Right lobe of liver (tissue), 6 donors: ENCODE results near the gene RELL2. TPM values are rescaled to one million over a fixed set of nuclear protein-coding genes. Genes with fewer than 3 reads are reported as not detected.
A peak's percentile ranks its signal among the peaks of the same experiment; 100 is the strongest.

Source experiments
- ATAC-seq, 4 donors: fragments of 200-7000 bp; cut with Tn5 transposase; one replicate each; pipeline ENCODE4 v1.9.1; 2020; ENCODE audit warnings: mild to moderate bottlenecking in 4 of 4, moderate library complexity in 4 of 4
- DNase-seq, 3 donors: peaks; one replicate each; pipeline ENCODE4 v3.0.0-alpha.2; 2020
- H3K27ac ChIP-seq, 3 donors: fragments of 200-600 bp; one replicate each; pipeline ENCODE4 v1.8.0; 2022
- H3K27me3 ChIP-seq, 2 donors: fragments of 200-600 bp; one replicate each; pipeline ENCODE4 v1.8.0; 2022
- H3K36me3 ChIP-seq, 4 donors: fragments of 200-600 bp; sonication (generic) in 1 of 4; one replicate each; pipeline versions ENCODE4 v1.5.1 to v1.8.0; 2017 to 2022; ENCODE audit warnings: control low read depth in 1 of 4
- H3K4me1 ChIP-seq, 4 donors: fragments of 200-600 bp; sonication (generic) in 1 of 4; one replicate each; pipeline versions ENCODE4 v1.5.1 to v1.8.0; 2017 to 2022; ENCODE audit warnings: control low read depth in 1 of 4
- H3K4me3 ChIP-seq, 3 donors: fragments of 200-600 bp; one replicate each; pipeline ENCODE4 v1.8.0; 2022
- H3K9me3 ChIP-seq, 4 donors: fragments of 200-600 bp; sonication (generic) in 1 of 4; one replicate each; pipeline versions ENCODE4 v1.5.1 to v1.8.0; 2017 to 2022; ENCODE audit warnings: control low read depth in 1 of 4
- POLR2A ChIP-seq: fragments of 450-650 bp; IDR thresholded peaks from one replicate; pipeline ENCODE4 v1.6.1; 2017; ENCODE audit warnings: antibody characterized with exemption, mild to moderate bottlenecking
- WGBS: methylation state at CpG from one replicate; pipeline ENCODE4 v1.1.6; 2018; ENCODE audit warnings: low coverage, low lambda C conversion rate; ENCODE audit not compliant: insufficient coverage; ENCODE audit errors: missing lambda C conversion rate; 5-methylcytosine and 5-hydroxymethylcytosine counted together
- intact Hi-C, 2 donors: fragments of 100-400 bp; cut with DNase I; formaldehyde crosslinking; loops; one replicate each; pipeline versions ENCODE4 v1.11.2 to v1.14.1; 2022
- total RNA-seq, 6 experiments: library from RNA; depleted of rRNA in 2 of 6; stranded (reverse); fragments of >200 nt in 2 of 6; fragmentation: NEBNext Ultra II Directional in 3 of 6; extraction: Animal tissue kit (Norgen Biotek cat#: 25700) in 3 of 6; gene quantifications; one replicate each; pipeline versions ENCODE4 v1.1.0 to v1.2.4, GENCODE V29; 2016 to 2023
- TF ChIP-seq, protein P1 (sequence below), 4 donors: fragments of 200-600 bp in 3 of 4; fragments of 450-650 bp in 1 of 4; IDR thresholded peaks; one replicate each; pipeline versions ENCODE4 v1.5.1 to v1.8.0; 2016 to 2022; ENCODE audit warnings: antibody characterized with exemption in 4 of 4, mild to moderate bottlenecking in 2 of 4
- donor health status: DM: no; HTN: yes; CAD: no.
- donor health status: DM: no; HTN: no; CAD: no.
- donor health status: DM: no; HTN: no; CAD: no.
- donor health status: DM: no; HTN: yes; CAD: no.
- donor health status: DM: no; HTN: yes; CAD: no.

Gene RELL2
- total RNA-seq, 6 experiments from 2014 or later: 0.53 to 2.6 (median 1.2) TPM

DNA sequence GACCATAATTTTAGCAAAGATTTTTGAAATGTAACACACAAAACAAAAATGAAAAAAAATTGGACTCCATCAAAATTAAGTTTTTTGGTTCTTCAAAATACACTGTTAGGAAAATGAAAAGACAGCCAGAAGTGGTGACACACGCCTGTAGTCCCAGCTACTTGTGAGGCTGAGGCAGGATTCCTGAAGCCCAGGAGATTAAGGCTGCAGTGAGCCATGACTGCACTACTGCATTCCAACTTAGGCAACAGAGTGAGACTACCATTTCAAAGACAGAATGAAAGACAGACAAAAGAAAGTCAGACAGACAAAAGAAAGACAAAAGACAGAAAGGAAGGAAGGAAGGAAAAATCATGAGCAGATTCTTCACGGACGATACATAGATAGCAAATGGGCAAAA lies 25.5 kb upstream of the RELL2 start:
- Histone ChIP-seq H3K27ac (no peak overlapping the region), H3K4me1 (peaks cover 0 to 72% (median 29%) of the 10 kb centered on the region in 4 donors), H3K9me3 (no peaks in the 10 kb centered on the region), H3K36me3 (no peaks in the 10 kb centered on the region), H3K27me3 (no peaks in the 10 kb centered on the region), H3K4me3 (no peak overlapping the region)
- WGBS: 68% methylated on average over 3 of the region's 3 CpGs
- TF ChIP-seq, protein P1, sequence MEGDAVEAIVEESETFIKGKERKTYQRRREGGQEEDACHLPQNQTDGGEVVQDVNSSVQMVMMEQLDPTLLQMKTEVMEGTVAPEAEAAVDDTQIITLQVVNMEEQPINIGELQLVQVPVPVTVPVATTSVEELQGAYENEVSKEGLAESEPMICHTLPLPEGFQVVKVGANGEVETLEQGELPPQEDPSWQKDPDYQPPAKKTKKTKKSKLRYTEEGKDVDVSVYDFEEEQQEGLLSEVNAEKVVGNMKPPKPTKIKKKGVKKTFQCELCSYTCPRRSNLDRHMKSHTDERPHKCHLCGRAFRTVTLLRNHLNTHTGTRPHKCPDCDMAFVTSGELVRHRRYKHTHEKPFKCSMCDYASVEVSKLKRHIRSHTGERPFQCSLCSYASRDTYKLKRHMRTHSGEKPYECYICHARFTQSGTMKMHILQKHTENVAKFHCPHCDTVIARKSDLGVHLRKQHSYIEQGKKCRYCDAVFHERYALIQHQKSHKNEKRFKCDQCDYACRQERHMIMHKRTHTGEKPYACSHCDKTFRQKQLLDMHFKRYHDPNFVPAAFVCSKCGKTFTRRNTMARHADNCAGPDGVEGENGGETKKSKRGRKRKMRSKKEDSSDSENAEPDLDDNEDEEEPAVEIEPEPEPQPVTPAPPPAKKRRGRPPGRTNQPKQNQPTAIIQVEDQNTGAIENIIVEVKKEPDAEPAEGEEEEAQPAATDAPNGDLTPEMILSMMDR (IDR thresholded peaks at IDR 0.05): no peak
- no peak for TF ChIP-seq POLR2A
- DNase-seq (no peak), ATAC-seq (no peak)
- intact Hi-C loops: no loop called here

DNA sequence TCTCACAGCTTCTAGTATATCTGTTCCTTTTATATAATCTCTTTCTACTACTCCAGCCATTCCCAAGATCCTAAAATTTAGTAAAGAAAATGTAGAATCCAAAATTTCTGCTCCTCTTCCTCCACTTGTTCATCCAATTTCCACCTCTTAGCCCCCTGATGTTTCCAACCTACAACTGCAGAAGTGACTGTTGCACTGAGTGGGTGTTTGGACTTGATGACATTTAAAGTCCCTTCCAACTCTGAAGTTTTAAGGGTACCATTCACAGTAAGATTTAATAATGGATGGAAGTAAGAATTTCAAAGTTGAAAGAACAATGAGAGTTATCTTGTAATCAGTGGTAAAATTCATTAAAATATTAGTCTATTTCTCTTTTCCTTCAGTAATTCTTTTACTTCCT lies 23.5 kb upstream of the RELL2 start:
- intact Hi-C loops: no loop called here
- no peak for TF ChIP-seq POLR2A
- TF ChIP-seq, protein P1 (IDR thresholded peaks at IDR 0.05): no peak
- H3K36me3 ChIP-seq: no peaks in the 10 kb centered on the region
- H3K9me3 ChIP-seq: no peaks in the 10 kb centered on the region
- H3K27ac ChIP-seq: no peak overlapping the region
- no peaks in the 10 kb centered on the region for H3K27me3 ChIP-seq
- DNase-seq: no peak
- peaks cover 0 to 68% (median 28%) of the 10 kb centered on the region in 4 donors for H3K4me1 ChIP-seq
- ATAC-seq: no peak
- no peak overlapping the region for H3K4me3 ChIP-seq

DNA sequence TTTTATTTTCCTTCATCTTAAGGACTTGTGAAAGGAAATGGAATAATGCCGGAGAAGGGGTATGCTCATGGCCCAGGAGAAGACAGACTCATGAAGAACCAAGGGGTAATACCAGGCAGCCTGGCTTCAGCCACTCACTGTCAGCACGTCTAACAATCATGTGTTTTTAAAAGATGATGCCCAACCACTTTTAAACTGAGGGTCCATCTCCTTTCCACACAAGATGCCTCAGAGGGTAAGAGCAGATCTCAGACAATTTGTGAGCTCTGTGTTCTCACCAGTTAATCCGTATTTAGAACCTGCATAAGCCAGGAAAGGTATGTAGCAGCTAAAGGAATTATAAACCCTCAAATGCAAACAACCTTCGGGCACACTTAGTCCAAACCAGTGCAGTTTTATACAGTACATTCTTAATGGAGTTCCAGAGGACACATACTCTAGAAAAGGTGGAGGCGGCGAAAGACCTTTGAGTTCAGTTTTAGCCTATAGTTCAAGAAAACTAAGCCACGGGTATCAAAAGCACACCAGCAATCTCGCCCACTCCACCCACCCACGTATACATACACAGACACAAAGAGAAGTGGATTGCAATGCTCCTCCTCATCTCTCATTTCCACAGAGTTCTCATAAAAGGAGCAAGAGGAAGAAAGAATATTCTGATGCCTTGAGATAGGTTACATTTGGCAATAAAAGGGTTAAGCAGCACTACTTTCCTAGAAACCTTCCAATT lies 20.6 kb upstream of the RELL2 start:
- Histone ChIP-seq H3K4me1 (peaks cover 0 to 63% (median 32%) of the 10 kb centered on the region in 4 donors), H3K27ac (peak overlapping the region; percentile 30 to 99 (median 98)), H3K36me3 (peaks cover 0 to 8% (median 0%) of the 10 kb centered on the region in 4 donors), H3K4me3 (peak overlapping the region in 2 of 3 donors; percentile 17 to 93), H3K9me3 (no peaks in the 10 kb centered on the region), H3K27me3 (no peaks in the 10 kb centered on the region)
- intact Hi-C loops: no loop called here
- WGBS: 29% methylated on average over 9 of the region's 9 CpGs
- no peak for ATAC-seq
- DNase-seq: no peak
- TF ChIP-seq POLR2A: no peak
- TF ChIP-seq, protein P1 (IDR thresholded peaks at IDR 0.05): no peak

DNA sequence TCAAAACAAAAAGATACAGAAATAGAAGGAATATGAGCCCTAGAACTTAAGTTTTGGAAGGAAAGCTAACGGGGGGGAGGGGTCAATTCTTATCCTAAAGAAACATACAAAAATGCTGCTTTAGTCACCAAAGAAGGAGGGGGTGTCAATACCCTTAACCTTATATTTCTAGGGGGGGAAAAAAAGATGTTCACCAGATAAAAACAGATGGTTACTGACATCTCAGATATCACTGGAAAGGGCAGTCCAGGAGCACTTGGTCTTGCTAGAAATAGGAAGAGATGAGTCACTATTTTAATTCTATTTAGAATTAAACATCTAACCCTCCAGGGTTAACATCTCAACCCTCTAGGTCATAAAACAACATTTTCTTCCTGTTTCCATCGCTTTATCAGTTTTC lies 19.7 kb upstream of the RELL2 start:
- peak overlapping the region; percentile 93 to 99 (median 97) for H3K4me3 ChIP-seq
- H3K9me3 ChIP-seq: no peaks in the 10 kb centered on the region
- peak overlapping the region; percentile 97 to 99 (median 98) for H3K27ac ChIP-seq
- TF ChIP-seq, protein P1 (IDR thresholded peaks at IDR 0.05): no peak
- no peak for TF ChIP-seq POLR2A
- peaks cover 0 to 59% (median 32%) of the 10 kb centered on the region in 4 donors for H3K4me1 ChIP-seq
- ATAC-seq: no peak
- WGBS: 0% methylated on average over 2 of the region's 2 CpGs
- no peak for DNase-seq
- intact Hi-C loops: no loop called here
- peaks cover 0 to 15% (median 0%) of the 10 kb centered on the region in 4 donors for H3K36me3 ChIP-seq
- no peaks in the 10 kb centered on the region for H3K27me3 ChIP-seq
